Nucleus accumbens (tissue), 56 donors: Measurements from ENCODE around the gene CMSS1.

Experiments
- DNase-seq, 56 donors: peaks; one replicate each; lab custom pipeline; 2025; lab: John Stamatoyannopoulos, UW

The CMSS1 gene

GRCh38 chr3:100117093-100117492, 299.4 kb downstream of the CMSS1 start:
- no peak for DNase-seq

DNA sequence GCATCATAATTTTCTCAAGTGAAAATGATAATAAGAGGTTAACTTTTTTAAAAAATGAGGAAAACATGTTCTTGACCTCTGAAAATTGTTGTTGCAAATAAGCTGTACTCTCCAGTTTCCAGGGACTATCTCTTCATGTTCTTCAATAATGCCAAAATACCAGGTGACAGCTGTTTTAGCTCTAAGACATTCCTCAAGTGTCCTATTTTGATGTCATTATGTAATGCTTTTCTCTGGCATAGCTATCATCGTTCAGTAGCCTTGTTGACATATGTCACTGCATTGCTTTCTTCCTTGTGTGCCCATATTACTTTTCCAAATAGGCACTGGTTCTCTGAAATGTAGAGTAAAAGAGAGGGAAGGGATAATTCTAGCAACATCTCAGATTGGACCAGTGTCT, 302.4 kb downstream of the CMSS1 start:
- DNase-seq = no peak

DNA sequence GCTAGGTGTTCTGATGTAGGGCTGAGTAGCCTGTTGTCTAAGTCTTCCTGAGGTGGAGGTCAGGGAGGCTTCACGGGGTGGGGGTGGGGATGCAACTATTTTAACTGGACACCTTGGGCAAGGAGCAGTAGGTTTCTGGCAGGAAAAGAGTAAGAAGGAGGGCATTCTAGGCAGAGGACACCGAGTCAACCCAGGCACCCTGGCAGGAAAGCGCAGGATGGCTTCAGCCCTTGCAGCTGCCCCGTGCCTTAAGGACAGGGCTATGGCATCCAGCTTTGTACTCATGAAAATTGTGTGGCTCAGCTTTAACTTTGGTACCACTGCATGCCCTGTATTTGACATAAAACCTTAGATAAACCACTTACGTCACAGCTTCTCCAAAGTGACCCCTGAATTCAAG, 303.0 kb downstream of the CMSS1 start:
- DNase-seq = no peak

- peak in 2 of 56 donors; percentile 2 to 21 for DNase-seq
Measured at GRCh38 chr3:100122321-100122720, 304.7 kb downstream of the CMSS1 start.

- DNase-seq = no peak
Measured at GRCh38 chr3:100123112-100123511, 305.4 kb downstream of the CMSS1 start.

GRCh38 chr3:100124201-100124761, 306.6 kb downstream of the CMSS1 start:
- DNase-seq = no peak

DNA sequence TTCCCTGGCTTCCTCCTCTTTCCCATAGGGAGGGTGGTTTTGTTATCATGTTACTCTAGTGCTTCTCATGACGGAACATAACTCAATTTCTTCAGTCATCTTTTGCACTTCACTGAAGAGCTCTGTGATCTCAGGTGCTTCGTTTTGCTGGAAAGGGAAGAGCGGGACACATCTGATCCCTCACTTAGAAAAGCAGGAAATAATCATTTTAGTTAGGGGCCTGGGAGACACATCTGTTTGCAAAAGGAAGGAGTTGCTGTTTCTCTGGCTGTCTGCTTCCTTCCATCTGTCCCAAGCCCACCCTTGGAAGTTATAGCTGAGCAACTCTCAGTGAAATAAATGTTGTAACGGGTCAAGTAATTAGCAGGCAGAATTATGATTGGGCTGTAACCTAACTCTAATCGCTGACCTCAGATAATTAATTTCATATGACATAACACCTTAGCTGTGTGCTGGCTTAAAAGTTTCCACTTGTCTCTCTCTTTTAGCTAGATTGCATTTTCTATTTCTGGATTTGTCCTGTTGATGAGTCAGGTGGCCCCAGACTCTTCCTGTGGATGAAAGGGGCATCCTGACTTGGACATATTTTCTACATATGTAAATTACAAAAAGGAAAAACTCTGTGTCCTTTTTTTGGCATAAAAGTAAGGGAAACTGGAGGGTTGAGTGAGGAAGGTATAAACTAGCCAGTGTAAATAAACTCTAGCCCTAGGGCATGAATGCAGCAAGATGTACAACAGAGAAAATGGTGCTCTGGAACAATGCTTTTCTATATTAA, 307.7 kb downstream of the CMSS1 start:
- DNase-seq = no peak

- no peak for DNase-seq
Measured at GRCh38 chr3:100127792-100128191, 310.1 kb downstream of the CMSS1 start.

DNA sequence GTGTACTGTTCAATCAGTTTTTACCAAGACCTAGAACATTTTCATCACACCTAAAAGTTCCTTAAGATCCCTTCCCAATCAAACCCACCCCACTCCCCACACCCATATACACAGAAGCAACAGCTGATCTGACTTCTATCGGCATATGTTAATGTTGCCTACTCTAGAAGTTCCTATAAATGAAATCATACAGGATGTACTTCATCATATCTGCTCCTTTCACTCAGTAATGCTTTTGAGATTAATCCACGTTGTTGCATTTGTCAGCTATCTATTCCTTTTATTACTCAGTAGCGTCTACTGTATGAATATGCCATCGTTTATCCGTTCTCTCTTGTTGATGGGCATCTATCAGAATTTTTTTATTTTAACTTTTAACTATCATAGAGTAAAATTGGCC, 310.9 kb downstream of the CMSS1 start:
- DNase-seq = no peak

GRCh38 chr3:100129941-100130340, 312.3 kb downstream of the CMSS1 start:
- DNase-seq = no peak

- no peak for DNase-seq
Measured at GRCh38 chr3:100131241-100131640, 313.6 kb downstream of the CMSS1 start.

DNA sequence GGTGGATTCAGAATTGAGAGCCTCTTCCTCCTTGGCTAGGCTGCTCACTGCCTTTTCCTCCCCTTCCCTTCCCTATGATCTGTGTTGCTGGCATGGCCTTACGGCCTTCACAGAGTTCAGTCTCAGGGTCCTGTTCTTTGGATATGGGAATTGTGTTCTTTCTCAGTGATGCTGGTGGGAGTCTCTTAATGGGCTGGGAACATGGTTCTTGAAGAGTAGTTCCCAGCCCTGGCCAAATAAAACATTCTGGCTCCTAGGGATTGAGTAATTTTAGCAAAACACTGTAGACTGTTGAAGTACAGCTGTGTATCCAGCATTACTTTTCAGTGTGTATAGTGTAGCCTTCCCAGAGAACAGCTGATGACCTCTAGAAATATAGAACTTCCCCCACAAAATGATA, 319.3 kb downstream of the CMSS1 start:
- no peak for DNase-seq

DNA sequence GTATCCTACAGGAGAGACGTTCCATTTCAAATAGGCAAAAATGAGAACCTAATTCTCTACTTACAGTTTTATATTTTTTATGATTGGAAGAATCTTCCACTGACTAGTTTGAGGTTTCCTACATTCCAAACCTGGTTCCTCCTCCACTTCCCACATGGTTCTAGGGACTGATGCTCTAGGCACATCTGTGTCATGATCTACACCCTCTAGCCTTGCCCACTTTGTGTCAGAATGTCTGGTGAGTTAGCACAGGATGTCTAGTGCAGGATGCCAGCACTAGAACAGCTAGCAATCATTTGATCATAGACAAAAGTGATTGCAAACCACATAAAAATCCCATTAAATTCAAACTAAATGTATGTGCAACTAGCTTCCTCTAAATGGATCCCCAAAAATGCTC, 323.3 kb downstream of the CMSS1 start:
- no peak for DNase-seq

GRCh38 chr3:100141586-100141985, 323.9 kb downstream of the CMSS1 start:
- no peak for DNase-seq

DNA sequence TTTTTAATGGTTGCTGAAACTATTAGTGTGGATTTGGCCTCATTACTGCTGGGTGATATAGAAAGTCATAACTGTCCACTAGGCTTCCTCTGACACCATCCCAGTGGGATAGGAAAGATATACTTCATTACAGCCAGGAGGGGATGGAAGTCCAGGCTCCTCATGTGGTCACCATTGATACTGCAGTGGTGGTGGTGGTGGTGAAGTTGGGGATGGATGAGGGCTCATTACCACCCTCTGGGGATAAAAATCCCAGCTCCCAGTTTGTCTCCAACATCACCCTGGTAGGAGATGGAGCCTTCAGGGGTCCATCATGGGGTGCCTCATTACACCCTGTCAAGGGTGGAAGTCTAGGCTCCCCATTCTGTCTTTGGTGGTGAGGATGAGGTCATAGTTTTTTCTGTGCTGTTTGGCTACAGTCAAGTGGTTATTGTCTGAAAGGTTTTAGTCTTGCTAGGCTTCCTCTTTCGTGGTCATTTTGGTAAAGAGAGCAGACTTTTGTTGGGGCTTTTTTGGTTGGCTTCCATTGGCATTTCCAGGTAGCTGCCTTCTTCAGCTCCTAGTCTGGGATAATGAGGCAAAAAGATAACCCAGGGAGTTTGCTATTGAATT, 326.7 kb downstream of the CMSS1 start:
- no peak for DNase-seq

GRCh38 chr3:100149130-100149529, 331.5 kb downstream of the CMSS1 start:
- no peak for DNase-seq

DNA sequence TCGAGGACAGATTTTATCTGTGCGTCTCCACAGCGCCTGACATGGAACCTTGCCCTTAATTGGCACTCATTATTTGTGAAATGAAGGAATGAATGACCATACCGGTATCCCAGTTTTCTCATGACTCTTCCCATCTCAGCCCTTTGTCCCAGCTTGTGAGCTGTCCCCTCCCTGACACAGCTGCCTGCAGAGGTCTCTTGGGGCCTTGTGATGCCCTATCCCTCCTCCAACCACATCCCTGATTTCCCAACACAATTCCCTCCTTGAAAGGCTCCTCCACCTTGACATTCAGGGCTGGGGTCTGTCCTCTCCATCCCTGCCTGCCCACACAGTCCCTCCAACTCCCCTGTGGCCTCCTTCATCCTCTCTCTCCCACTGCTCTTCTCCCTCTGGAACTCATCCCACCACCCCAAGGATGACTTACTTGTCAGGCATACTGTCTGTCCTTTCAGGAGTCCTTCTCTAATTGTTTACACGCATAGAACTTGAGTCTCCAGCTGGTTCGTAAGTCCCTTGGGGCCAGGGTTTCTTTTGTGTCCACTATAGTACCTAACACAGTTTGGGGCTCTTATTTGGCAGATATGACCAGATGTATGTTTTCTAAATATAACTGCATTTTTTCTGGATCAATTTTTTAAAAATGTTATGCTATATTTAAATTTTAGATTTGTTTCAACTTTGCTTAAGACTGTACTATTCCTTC, 332.2 kb downstream of the CMSS1 start:
- no peak for DNase-seq

DNA sequence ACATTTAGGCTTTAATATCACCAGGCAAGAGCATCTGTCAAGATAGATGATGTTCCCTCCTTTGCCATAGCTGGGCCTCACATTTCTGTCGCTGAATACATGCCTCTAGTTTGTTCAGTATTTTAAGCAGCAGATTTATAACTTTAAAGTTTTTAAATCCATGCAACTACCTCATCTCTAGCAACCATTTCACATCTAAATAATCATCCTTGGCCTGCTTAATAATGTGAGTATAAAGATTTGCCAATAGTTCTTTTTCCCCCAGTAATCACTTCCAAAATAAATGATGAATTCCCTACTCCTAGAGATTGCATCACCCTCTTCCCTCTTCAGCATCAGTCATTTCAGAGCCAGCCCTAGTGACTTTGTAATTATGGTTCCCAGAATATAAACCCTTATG, 332.8 kb downstream of the CMSS1 start:
- no peak for DNase-seq

DNA sequence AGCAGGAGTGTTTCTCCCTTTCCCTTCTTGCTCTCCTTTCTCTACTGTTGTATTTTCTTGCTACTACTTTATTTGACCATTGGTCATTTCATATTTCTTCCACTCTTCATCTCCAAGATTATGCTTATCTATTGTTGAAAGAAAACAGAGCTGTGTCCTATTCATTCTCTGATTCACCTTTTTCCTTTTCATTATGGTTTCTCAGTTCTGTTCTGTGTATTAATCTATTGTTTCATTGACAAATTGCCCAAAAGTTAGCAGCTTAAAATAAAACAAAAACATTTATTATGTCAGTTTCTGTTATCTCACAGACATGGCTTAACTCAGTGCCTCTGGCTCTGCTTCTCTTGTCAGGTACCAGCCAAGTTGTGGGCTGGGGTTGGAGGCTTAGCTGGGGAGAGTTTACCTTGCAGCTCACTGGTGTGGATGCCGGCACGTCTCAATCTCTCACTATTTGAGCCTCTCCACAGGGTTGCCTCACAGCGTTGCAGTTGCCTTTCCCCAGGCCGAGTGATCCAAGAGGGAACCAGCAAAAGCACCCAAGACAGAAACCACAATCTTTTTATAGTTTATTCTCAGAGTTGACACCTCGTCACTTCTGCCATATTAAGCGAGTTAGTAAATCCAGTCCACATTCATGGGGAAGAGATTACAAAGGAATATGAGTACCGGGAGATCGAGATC, 333.5 kb downstream of the CMSS1 start:
- DNase-seq = no peak

DNA sequence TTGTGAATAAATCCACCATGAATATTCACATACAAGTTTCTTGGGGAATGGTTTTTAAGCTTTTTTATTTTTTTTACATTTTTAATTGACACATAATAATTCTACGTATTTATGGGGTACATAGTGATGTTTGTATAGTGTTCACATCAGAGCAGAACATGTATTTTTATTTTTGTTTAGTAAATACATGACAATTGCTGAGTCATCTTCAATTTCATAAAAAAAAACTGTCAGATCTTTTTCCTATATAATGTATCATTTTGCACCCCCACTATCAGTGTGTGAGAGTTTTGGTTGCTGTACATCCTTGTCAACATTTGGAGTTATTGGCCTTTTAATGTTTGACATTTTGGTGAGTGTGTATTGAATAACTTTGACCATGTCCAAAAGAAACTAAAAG, 336.5 kb downstream of the CMSS1 start:
- no peak for DNase-seq

DNA sequence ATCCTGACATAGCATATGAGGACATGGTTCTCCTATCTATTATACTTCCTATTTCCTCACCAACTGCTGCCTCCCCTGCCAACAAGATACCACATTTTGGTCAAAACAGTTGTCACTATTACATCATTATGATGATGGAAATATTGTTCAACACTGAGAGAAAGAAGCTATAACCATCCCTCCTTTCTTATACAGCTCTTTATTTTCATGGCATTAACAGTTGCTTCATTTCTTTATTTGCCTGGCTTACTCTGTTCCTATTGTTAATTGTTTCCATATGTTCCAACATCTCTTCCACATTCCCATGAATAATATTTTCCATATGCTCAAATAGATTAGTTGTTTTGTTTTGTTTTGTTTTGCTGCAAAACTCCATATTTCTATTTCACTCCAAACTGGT, 337.5 kb downstream of the CMSS1 start:
- no peak for DNase-seq
